Activated naive CD4-positive, alpha-beta T cell treated with anti-CD3 and anti-CD28 coated beads, Interleukin-2, amount 50 U/mL, for 16 hours (primary cell): ENCODE measurements around the gene SIRPG.
"Not testable (repeated sequence)": the region's sequence is repeated elsewhere in the genome, so short reads cannot be mapped to it uniquely, and the experiment has no call there.

Source experiments
- DNase-seq: peaks from one replicate; pipeline ENCODE4 v3.0.0-alpha.2; 2020

The SIRPG gene

DNA sequence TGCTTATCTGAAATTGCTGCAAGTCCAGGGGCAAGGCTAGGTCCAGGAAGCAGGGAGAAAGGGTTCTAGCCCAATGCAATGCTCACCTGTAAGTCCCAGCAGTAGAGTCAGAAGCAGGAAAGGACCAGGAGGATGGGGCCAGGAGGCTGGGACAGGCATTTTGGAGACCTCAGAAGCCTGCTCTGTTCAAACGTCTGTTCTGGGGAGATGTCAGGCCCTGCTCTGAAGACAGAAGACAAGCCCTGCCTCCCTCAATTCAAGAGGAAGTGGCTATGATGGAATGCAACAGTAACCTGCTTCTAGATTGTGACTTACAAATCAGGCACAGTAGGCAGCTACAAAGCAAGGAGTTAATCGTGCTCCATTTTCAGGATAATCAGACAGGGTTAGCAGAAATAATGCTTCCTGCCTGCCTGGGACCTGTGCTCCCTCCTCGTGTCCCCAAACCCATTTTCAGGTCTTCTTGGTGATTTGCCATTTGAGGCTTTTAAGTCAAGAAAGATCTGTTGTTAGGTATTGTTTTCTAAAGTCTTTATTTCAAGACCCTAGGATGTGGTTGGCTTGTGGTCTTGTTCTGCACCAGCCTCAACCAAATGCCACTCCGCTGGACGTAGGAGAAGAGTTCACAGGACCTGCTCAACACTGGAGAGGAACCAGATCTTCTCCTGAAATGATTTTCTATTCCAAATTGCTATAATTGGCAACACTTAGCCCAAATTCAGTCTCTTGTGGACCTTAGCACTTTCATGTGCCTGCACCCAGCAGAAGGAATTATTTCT is at the start of gene SIRPG:
Gene SIRPG, minus strand, starts transcription at position 224 of the 779 bp plus-strand sequence. Its CDS starts 65 bp downstream, at position 159.
- DNase-seq: no peak

GRCh38 chr20:1706887-1707286 is 49.3 kb upstream of the SIRPG start:
- DNase-seq: not testable (repeated sequence)

DNA sequence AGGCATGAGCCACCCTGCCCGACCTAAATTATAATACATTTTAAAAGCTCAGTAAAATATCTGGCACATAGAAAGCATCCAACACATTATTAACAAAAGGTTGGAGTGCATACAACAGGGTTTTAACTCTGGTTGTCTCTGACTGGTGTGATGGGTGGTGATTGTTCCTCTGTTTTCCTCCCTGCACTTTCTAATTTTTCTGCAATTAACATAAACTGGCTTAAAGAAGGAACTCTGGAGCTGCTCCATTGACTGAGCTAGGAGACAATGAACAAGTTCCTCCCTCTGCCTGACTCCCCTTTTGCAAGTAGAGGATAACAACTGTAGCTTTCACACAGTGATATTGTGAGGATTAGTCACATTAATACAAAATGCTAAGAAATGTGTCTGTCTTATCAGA is 48.5 kb upstream of the SIRPG start:
- DNase-seq: no peak

DNA sequence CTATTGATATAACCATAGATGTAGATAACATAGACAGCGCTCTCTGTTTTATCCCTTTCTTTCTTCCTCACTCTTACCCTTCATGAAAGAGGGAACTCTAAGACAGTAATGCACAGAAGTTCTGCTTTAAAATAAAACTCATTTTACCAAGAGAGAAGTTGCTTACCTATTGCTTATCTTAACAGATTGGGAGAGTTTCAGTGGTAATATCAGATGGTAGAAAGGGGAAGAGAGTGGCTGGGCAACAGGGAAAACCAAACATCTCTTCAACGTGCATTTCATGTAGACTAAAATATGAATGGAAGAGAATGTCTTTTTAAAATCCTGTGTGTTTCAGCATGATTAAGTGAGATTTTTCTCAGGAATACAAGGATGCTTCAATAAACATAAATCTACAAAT is 45.3 kb upstream of the SIRPG start:
- DNase-seq: no peak

GRCh38 chr20:1702328-1702727 is 44.7 kb upstream of the SIRPG start:
- DNase-seq: no peak

- no peak for DNase-seq
Observed at GRCh38 chr20:1700990-1701389, 43.4 kb upstream of the SIRPG start.

- no peak for DNase-seq
Observed at GRCh38 chr20:1697592-1697991, 40.0 kb upstream of the SIRPG start.

GRCh38 chr20:1696521-1697209 is 39.1 kb upstream of the SIRPG start:
- no peak for DNase-seq

GRCh38 chr20:1694672-1695071 is 37.1 kb upstream of the SIRPG start:
- no peak for DNase-seq

DNA sequence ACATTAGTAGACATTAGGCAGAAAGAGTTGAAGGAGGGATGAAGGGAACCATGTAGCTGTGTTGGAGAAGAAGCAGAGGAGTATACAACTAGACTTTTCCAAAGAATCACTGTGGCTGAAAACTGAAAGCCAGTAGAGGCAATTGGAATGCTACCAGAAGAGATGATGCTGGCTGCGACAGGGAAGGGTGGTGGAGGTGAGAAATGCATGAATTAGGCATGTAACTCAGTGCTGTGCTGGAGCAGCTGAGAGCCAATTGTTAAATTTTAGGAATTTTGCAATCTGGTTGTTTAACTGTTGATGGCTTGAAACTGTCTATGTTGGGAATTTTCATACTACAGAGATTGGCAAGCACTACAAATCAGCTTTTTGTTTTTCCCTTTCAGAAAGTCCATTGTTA is 35.8 kb upstream of the SIRPG start:
- DNase-seq: no peak

DNA sequence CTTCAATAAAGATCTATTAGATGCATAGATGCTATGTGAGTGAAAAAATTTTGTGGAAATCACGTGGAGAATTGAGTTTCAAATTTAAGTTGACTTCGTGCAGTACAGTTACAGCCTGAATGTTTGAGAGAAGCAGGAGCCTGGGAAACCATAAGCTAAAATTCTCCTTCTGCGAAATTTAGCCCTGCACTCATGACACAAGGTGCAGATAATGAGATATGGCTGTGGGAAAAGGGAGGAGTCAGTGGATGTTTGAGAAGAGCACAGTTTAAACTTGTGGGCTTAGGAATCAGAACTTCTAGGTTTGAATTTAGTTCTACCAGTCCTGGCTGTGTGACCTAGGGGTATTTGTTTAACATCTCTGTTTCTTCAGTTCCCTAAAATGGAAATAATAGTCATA is 32.1 kb upstream of the SIRPG start:
- no peak for DNase-seq

GRCh38 chr20:1688886-1689538 is 31.4 kb upstream of the SIRPG start:
- no peak for DNase-seq

- no peak for DNase-seq
Observed at GRCh38 chr20:1687053-1687452, 29.5 kb upstream of the SIRPG start.

DNA sequence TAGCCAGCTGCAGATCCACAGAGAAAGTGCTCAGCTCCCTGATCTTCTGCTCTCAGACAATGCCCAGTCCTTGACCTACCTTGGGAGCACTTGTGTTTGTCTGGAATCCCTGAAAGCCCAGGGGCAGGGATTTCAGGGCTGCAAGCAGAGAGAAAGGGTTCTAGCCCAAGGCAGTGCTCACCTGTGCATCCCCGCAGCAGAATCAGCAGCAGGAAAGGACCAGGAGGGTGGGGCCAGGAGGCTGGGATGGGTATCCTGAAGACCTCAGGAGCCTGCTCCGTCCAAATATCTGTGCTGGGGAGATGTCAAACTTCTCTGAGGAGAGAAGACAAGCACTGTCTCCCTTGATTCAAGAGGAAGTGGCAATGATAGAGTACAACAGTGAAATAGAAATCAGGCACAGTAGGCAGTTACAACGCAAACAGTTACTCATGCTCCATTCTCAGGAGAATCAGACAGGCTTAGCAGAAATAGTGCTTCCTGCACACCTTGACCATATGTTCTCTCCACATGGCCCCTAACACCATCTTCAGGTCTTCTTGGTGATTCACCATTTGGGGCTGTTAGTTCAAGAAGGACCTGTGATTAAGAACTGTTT is 28.7 kb upstream of the SIRPG start:
- DNase-seq: no peak

DNA sequence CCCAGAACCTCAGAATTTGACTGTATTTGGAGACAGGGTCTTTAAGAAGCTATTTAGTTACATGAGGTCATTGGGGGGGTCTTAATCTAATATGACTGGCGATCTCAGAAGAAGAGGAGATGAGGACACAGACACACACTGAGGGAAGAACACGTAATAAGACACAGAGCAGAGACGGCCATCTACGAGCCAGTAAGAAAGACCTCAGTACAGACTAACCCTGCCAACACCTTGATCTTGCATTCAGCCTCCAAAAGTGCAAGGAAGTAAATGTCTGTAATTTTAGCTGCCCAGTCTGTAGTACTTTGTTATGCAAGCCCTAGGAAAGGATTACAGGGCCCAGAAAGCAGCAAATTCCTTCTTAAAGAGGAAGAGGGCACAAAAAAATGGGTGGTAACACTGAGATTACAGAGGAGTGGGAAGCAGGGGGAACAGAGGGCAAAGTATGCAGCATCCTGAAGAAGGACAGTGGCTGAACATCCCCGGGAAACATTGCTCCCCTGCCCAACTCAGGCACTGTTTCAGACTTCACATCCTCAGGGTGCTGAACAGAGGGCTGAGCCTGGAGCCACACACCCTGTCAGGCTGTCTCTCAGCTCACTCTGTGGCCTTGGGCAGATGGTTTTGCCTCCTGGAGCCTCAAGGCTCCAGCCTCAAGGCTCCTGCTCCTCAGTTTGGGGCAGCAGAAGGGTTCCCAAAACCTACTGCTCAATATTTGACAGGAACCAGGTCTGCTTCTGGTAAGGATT is 27.9 kb upstream of the SIRPG start:
- DNase-seq: no peak

- DNase-seq: no peak
Observed at GRCh38 chr20:1684872-1685271, 27.3 kb upstream of the SIRPG start.

DNA sequence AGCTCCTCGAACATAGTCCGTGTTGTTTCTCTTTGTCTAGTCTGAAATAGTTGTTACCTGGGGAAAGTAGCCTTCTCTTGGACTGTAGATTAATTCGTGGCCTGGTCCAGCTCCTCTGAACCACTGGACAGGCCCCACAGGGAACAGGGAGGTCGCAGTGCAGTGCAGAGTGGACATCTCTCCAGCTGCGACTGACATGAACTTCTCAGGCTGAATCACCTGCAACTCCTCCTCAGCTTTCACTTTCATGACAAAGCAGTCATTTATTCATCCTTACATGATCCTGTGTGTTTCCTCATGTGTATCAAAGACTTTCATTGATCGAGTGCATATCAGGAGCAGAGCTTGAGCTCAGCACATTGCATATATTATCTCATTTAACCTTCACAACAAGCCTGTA is 19.1 kb upstream of the SIRPG start:
- no peak for DNase-seq

DNA sequence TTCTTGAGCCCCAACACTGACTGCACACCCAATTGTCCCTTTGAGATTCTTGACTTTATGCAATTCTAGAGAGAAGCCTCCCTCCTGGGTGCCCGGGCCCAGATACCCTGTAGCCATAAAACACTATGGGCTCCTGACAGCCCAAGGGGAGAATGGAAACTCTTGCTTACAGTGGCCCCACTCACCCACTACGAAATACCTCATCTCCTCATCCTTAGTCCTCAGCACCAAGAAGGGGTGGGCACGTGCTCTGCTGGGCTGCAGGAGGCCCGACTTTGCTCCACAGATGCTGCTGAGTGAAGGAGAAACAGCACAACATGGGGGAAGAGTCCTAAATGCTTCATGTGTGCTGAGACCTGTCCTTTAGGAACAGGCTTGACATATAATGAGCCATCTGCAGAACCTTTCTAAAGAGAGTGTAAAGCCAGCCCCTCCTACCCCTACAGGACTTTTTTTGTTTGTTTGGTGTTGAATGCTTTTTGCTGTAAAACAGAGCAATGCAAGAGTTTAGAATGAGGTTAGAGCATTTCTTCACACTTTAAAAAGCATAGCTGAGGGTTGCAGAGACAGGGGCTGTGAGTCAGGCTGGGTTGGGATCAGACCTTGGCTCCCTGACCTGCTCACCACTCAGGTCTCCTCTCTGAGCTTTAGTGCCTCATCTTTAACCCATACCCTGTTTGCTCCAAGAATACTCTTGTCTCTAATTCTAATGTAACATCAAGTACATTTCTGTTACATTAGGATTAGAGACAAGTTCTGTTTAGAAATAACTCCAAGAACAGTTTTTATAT is 17.6 kb upstream of the SIRPG start:
- no peak for DNase-seq

GRCh38 chr20:1674361-1674760 is 16.8 kb upstream of the SIRPG start:
- no peak for DNase-seq

DNA sequence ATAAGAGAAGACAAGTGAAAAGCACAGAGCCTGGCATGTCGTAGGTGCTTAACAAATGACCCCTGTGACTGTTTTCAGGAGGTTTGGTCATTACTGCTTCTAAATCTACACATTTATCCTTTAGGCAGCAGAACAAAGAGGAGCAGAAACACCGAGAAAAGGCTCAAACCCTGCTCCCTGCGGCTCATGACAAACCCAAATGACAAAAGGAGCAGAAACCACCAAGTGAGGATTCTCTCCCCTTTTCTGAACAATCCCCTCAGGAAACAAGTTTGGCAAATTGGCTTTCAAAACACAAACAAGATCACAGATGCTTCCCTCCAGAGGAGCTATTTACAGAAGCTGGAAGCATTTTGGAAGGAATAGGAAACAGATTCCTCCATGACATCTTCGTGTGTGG is 15.8 kb upstream of the SIRPG start:
- DNase-seq: no peak

DNA sequence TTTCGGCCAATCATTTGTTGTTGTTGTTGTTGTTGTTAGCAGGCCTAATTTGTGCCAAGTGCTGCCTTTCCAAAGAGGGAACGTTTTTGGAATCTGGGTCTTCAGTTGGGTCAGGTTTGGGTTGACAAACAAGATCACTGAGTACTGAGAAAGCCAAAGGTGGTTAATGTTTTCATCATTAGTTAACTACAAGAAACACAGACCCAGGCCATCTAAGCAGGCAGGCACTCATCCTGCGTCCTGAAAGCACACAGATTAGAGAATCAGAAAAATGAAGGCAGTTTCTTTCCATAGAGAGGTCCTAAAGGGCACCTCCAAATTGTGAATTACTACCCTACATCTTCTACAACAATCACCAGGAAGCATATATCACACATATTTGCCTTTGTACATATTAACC is 15.1 kb upstream of the SIRPG start:
- no peak for DNase-seq
